Measurements from ENCODE around the gene P2RY6.
"Not testable (repeated sequence)": the region's sequence is repeated elsewhere in the genome, so short reads cannot be mapped to it uniquely, and the experiment has no call there.

Gene P2RY6

DNA sequence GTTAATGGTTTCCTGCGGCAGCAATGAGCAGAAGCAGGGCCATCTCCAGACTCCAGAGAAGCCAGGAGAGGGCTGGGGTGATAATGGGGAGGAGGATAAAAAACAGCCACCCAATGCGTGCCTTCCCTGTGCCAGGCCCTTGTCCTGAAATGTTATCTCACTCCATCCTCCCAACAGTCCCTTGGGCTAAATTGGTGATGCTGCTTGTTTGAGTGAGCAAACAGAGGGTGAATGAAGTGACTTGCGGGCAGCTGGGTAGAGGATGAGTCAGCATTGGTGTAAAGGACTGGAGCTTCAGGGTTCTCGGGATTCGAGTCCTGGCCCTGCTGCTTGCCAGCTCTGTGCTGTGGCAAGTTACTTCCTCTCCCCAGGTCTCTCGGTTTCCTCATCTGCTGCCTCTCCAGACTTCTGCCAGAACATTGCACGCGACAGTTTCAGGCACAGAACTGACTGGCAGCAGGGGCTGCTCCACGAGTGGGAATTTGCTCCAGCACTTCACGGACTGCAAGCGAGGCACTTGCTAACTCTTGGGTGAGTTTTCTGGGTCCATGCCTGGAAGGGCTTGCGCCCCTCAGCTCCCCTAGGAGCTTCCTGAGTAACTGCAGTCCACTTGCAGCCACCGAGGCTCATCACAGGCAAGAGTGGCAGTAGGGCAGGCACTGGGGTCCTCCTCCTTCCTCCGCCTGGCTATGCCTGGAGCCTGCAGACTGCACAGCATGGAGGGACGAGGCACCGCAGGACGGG, at the start of gene P2RY6:
Gene P2RY6, plus strand, starts transcription at position 403 of the 744 bp plus-strand sequence. CDS start 24,181 bp downstream, outside the sequence.
- no peak for DNase-seq (ENCODE audit: low read depth in 2 of 2)

- no peak for DNase-seq (ENCODE audit: low read depth in 2 of 2)
Measured at GRCh38 chr11:73223998-73224730, 48.0 kb upstream of the P2RY6 start.

GRCh38 chr11:73225001-73225686, 47.0 kb upstream of the P2RY6 start:
- no peak for DNase-seq (ENCODE audit: low read depth in 2 of 2)

DNA sequence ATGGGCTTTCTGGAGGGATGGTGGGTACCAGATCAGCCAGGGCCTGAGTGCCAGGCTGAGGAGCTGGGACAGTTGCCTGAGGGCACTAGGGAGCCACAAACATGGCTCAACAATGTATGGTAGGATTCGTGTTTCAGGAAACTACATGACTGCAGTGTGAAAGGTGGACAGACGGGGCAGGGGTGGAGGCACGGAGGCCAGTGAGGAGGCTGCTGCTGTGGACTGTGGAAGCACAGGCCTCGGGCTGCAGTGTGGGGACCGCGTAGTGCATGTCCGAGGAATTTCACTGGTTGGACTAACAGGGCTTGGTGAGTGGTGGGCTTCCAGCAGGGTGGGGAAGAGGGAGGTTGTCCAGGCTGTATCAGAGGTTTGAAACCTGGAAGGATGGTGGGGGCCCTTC, 46.3 kb upstream of the P2RY6 start:
- DNase-seq (ENCODE audit: low read depth in 2 of 2) = no peak

GRCh38 chr11:73226297-73227006, 45.7 kb upstream of the P2RY6 start:
- DNase-seq (ENCODE audit: low read depth in 2 of 2) = no peak

DNA sequence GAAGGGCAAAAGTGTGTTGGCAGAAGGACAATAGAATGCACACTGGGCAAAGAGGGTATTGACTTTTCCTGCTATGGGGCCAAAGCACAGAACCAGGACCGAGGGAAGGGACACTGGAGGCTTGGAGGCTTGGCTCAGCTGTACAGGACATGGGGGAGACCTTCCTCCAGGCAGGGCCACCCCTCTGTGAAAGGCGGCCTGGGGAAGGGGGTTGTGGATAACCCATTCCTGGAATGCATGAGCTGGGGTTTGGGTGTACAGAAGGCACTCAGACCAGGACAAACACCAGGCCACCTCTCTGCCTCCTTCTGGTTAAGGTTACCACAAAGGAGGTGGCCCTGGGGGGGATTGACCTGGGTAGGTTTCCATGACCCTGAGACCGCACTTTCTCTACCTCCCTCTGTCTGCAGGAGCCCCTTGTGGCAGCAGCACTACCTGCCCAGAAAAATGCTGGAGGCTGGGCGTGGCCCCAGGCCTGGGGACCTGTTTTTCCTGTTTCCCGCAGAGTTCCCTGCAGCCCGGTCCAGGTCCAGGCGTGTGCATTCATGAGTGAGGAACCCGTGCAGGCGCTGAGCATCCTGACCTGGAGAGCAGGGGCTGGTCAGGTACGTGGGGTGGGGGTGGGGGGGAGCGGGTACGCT, 44.4 kb upstream of the P2RY6 start:
- no peak for DNase-seq (ENCODE audit: low read depth in 2 of 2)

DNA sequence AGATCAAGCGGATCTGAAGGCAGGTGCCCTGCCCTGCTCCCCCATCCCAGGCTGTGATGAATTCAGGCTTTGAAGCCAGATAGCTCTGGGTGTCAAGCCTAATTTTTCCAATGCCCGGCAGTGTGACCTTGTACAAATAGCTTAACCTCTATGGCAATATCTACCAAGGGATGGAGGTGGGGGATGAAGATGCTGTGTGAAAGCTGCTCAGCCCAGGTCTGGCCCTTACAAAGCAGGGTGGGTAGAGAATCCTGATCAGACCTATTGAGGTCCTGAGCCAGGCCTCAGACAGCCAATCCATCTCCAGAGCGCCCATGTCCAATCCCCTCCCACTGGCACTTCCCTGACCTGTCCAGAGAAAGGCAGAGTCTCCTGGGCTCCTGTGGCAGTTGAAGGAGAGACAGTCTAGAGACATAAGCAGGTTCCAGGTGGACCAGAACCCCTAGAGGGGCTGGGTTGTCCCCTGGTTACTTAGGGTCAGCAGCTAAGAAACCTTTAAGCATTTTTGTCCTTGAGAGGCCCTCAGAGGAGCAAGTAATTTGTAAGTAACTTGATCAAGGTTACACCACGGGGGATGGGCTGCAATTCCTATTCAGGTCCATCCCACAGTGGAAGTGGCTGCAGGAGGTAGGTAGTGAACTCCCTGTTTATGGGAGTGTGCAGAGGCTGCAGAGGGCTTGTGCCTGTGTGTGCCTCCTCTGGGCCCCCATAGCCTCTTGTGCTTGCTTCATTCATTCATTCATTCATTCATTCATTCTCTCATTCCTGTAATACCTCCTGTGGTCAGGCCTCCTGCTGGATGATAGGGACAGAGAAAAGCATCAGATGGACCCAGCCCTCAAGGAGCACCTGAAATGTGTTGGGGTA, 43.6 kb upstream of the P2RY6 start:
- DNase-seq (ENCODE audit: low read depth in 2 of 2) = no peak

- DNase-seq (ENCODE audit: low read depth in 2 of 2) = no peak
Measured at GRCh38 chr11:73229321-73229895, 42.7 kb upstream of the P2RY6 start.

DNA sequence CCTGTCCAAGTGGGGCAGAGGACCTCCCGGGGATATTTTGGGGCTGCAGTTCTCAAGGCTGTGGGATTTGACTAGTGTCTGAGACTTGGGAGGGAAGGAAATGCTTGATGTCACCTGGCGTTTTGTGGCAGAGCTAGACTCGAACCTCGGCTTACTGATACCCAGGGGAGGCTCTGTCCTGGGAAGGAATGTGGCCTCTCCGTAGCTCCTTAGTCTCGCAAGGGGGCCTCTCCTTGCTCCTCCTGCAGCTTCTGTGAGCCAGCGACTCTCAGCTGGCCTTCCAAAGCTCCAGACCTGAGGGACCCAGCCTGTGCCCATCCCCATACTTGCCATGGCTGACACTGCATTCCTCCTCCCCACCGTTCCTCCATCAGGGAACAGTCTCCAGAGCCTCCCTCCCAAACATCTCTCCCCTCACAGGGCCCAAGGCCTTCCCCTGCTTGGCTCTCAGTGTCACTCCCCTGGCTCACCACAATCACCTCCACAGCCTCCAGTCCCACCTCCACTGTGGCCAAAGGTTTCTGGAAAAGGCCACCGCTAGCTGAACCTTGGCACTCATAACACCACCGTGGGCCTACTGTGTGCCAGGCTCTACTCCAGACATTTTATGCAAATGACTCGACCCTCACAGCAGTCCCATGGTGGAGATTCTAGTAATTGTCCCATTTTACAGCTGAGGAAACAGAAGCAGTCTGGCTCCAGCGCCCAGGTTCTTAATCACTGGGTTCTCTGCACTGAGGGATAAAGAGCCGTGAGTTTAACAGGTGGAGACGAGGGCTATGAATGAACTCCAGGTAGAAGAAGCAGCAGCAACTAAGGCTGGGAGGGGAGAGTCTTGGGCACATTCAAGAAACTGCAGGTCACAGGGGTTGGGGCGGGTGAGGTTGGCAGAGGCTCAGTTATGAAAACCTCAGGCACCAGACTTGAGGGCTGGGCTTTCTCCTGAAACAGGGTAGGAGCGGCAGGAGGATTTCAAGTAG, 42.0 kb upstream of the P2RY6 start:
- DNase-seq (ENCODE audit: low read depth in 2 of 2) = no peak

- no peak for DNase-seq (ENCODE audit: low read depth in 2 of 2)
Measured at GRCh38 chr11:73230931-73231330, 41.2 kb upstream of the P2RY6 start.

DNA sequence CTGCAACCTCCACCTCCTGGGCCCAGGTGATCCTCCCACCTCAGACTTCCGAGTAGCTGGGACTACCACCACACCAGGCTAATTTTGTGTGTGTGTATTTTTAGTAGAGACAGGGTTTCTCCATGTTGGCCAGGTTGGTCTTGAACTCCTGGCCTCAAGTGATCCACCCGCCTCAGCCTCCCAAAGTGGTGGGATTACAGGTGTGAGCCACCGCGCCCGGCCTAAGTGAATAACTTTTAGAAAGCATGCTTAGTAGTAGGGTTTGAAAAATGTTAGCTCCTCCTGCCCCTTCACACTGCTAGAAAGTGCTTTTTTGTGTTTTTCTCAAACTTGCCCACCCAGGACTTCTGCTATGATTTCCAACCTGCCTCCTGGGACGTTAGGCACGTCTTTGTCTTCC, 39.7 kb upstream of the P2RY6 start:
- not testable (repeated sequence) for DNase-seq (ENCODE audit: low read depth in 2 of 2)

- no peak for DNase-seq (ENCODE audit: low read depth in 2 of 2)
Measured at GRCh38 chr11:73233211-73233610, 38.9 kb upstream of the P2RY6 start.

- DNase-seq (ENCODE audit: low read depth in 2 of 2) = no peak
Measured at GRCh38 chr11:73233692-73234470, 38.3 kb upstream of the P2RY6 start.

DNA sequence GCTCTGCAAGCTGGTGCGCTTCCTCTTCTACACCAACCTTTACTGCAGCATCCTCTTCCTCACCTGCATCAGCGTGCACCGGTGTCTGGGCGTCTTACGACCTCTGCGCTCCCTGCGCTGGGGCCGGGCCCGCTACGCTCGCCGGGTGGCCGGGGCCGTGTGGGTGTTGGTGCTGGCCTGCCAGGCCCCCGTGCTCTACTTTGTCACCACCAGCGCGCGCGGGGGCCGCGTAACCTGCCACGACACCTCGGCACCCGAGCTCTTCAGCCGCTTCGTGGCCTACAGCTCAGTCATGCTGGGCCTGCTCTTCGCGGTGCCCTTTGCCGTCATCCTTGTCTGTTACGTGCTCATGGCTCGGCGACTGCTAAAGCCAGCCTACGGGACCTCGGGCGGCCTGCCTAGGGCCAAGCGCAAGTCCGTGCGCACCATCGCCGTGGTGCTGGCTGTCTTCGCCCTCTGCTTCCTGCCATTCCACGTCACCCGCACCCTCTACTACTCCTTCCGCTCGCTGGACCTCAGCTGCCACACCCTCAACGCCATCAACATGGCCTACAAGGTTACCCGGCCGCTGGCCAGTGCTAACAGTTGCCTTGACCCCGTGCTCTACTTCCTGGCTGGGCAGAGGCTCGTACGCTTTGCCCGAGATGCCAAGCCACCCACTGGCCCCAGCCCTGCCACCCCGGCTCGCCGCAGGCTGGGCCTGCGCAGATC, 37.5 kb upstream of the P2RY6 start:
- no peak for DNase-seq (ENCODE audit: low read depth in 2 of 2)

DNA sequence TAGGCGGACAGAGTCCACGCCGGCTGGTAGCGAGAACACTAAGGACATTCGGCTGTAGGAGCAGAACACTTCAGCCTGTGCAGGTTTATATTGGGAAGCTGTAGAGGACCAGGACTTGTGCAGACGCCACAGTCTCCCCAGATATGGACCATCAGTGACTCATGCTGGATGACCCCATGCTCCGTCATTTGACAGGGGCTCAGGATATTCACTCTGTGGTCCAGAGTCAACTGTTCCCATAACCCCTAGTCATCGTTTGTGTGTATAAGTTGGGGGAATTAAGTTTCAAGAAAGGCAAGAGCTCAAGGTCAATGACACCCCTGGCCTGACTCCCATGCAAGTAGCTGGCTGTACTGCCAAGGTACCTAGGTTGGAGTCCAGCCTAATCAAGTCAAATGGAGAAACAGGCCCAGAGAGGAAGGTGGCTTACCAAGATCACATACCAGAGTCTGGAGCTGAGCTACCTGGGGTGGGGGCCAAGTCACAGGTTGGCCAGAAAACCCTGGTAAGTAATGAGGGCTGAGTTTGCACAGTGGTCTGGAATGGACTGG, 36.8 kb upstream of the P2RY6 start:
- no peak for DNase-seq (ENCODE audit: low read depth in 2 of 2)

GRCh38 chr11:73236205-73236765, 35.9 kb upstream of the P2RY6 start:
- no peak for DNase-seq (ENCODE audit: low read depth in 2 of 2)

DNA sequence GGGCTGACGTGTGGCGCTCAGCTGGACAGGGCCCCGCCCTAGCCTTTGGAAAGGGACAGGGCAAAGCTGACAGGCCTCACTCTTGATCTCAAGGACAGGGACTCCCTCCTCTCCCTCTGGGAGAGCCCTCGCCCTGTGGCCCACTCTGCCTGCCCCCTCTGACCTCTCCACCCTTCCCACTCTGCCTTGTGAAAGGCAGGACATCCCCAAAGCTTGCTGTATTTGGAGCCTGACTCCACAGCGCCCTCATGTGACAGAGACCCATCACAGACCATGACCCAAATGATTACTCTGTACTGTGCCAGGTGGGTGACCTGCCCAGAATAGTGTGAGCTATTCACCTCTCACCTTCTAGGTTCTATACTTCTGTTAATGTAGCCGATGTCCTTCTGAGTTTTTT, 35.3 kb upstream of the P2RY6 start:
- peak in 1 of 2 donors; percentile 37 for DNase-seq (ENCODE audit: low read depth in 2 of 2)

Measured in stimulated activated CD8-positive, alpha-beta memory T cell treated with anti-CD3 and anti-CD28 coated beads, Interleukin-2, amount 100 ng/mL, for 48 hours (primary cell).